Spleen (tissue), 7 donors: Measurements from ENCODE around the gene MOK.

Experiments
- POLR2A ChIP-seq, 3 donors: fragments of 450-650 bp; IDR thresholded peaks; one replicate each; pipeline ENCODE4 v1.5.1; 2017; ENCODE audit warnings: antibody characterized with exemption in 3 of 3, mild to moderate bottlenecking in 1 of 3
- POLR2AphosphoS5 ChIP-seq, 3 donors: sonication (generic); formaldehyde crosslinking; IDR thresholded peaks; one replicate each; pipeline ENCODE4 v1.5.1; 2017; ENCODE audit warnings: antibody characterized with exemption in 3 of 3
- TF ChIP-seq, protein P1 (sequence below), 11 experiments: fragments of 200-600 bp in 7 of 11; fragments of 450-650 bp in 4 of 11; sonication (generic) in 4 of 11; IDR thresholded peaks in 8 of 11; conservative IDR thresholded peaks in 3 of 11; 1 replicate in 7 of 11; 2 replicates in 4 of 11; pipeline versions ENCODE4 v1.4.0 to v1.8.0; 2016 to 2021; ENCODE audit warnings: antibody characterized with exemption in 11 of 11, inconsistent platforms in 4 of 11, mild to moderate bottlenecking in 1 of 11
- donor health status: DM: no; HTN: no; CAD: no; lungs with moderate emphysema.
- donor health status: DM: no; HTN: no; CAD: no.
- donor health status: DM: no; HTN: no; CAD: no.

DNA sequence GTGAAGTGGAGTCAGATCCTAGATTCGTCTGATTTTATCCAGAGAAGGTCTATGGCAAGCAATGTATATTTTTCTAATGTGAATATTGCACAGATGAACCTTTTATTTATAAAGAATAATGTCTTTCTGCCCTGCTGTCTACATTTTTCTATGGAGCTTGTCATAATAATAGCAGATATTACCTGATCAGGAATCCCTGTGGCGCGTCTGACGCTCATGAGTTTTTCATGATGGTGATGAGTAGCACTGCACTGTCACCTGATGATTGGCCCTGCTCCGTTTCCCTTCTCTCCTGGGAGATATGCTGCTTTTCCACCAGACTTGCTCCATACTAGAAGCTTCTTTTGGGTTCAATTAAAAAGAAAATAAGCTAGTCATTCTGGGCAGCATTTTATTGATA, 37.3 kb upstream of the MOK start:
- TF ChIP-seq POLR2AphosphoS5 (IDR thresholded peaks at IDR 0.05) (no peak), POLR2A (IDR thresholded peaks at IDR 0.05) (no peak)
- TF ChIP-seq, protein P1, sequence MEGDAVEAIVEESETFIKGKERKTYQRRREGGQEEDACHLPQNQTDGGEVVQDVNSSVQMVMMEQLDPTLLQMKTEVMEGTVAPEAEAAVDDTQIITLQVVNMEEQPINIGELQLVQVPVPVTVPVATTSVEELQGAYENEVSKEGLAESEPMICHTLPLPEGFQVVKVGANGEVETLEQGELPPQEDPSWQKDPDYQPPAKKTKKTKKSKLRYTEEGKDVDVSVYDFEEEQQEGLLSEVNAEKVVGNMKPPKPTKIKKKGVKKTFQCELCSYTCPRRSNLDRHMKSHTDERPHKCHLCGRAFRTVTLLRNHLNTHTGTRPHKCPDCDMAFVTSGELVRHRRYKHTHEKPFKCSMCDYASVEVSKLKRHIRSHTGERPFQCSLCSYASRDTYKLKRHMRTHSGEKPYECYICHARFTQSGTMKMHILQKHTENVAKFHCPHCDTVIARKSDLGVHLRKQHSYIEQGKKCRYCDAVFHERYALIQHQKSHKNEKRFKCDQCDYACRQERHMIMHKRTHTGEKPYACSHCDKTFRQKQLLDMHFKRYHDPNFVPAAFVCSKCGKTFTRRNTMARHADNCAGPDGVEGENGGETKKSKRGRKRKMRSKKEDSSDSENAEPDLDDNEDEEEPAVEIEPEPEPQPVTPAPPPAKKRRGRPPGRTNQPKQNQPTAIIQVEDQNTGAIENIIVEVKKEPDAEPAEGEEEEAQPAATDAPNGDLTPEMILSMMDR (IDR thresholded peaks at IDR 0.05 in 8 of 11, conservative IDR thresholded peaks at IDR 0.05 in 3 of 11): no peak
